Stimulated activated naive CD8-positive, alpha-beta T cell treated with anti-CD3 and anti-CD28 coated beads, Interleukin-15, Interleukin-2, amounts not matched to agents 100 ng/mL and 50 ng/mL, for 24 hours (primary cell): ENCODE data around the gene OR10A6.

ENCODE experiments used
- H3K27ac Mint-ChIP-seq: one replicate; pipeline ENCODE4 v1.8.0; 2021; ENCODE audit warnings: mild to moderate bottlenecking, mixed read lengths
- H3K27me3 Mint-ChIP-seq: one replicate; pipeline ENCODE4 v1.8.0; 2021; ENCODE audit warnings: mixed read lengths
- H3K36me3 Mint-ChIP-seq: one replicate; pipeline ENCODE4 v1.8.0; 2021; ENCODE audit warnings: low read depth, mixed read lengths
- H3K4me1 Mint-ChIP-seq: one replicate; pipeline ENCODE4 v1.8.0; 2021; ENCODE audit warnings: low read depth, mixed read lengths
- H3K4me3 Mint-ChIP-seq: one replicate; pipeline ENCODE4 v1.8.0; 2021; ENCODE audit warnings: mild to moderate bottlenecking, mixed read lengths
- H3K9me3 Mint-ChIP-seq: one replicate; pipeline ENCODE4 v1.8.0; 2021; ENCODE audit warnings: mixed read lengths

The OR10A6 gene

DNA sequence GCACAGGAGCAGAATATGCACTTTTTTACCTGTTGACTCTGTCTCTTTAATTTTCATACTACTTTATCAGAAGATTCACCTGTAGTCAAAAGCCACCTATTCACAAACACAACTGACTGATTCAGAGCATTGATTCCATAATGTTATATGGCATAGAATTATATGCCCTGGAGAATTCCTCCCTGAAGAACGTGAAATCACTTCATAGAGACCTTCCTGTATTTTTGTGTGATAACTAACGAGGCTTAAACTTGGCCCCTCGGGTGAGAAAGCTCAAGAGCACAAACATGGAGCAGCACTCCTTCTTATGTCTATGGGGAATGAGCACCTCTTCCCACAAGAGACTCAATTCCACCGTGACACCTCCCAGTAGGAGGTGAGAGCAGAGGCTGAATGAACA, at the start of gene OR10A6:
TSS of gene OR10A6 (minus strand) at position 101 of the 400 bp plus-strand sequence. CDS start 2,606 bp downstream, outside the sequence.
- no peaks in the 10 kb centered on the region for H3K36me3 Mint-ChIP-seq
- peaks cover 39% of the 10 kb centered on the region for H3K27me3 Mint-ChIP-seq
- H3K4me1 Mint-ChIP-seq, result no peaks in the 10 kb centered on the region
- peaks cover 3% of the 10 kb centered on the region for H3K9me3 Mint-ChIP-seq
- H3K4me3 Mint-ChIP-seq, result no peak within 1 kb of the TSS
- H3K27ac Mint-ChIP-seq, result no peak within 1 kb of the TSS

DNA sequence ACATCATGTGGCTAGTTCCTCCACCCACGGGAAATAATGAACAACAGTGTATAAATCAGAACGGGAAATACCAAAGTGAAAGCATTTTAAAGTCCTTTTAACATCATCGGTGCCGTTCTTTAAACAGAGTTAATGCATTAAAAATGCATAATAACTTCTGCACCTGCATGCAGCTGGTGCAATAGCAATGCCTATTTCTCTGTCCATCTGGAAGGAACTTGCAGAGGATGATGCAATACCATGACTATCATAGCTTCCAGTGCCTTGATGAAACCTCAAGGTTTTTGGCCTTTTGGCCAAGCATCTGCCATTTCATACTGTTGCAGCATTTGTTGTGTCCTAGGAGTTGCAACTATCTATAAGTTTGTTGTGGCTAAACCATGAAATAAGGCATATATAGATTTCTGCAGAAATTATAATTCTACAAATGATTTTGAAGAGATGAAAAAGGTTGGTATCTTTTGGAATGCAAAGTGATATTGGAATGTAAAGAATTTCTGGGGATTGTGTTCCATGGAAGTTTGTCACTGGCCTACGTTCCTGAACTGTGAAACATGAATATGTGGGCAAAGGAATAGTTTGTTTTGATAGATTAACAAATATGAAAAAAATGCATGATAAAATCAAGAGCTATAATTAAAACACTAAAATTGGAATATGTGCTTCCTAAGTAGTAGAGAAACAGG, 46.3 kb upstream of the OR10A6 start:
- no peaks in the 10 kb centered on the region for H3K36me3 Mint-ChIP-seq
- no peak overlapping the region for H3K4me3 Mint-ChIP-seq
- no peak overlapping the region for H3K27ac Mint-ChIP-seq
- H3K9me3 Mint-ChIP-seq, result no peaks in the 10 kb centered on the region
- no peaks in the 10 kb centered on the region for H3K4me1 Mint-ChIP-seq
- peaks cover 3% of the 10 kb centered on the region for H3K27me3 Mint-ChIP-seq

DNA sequence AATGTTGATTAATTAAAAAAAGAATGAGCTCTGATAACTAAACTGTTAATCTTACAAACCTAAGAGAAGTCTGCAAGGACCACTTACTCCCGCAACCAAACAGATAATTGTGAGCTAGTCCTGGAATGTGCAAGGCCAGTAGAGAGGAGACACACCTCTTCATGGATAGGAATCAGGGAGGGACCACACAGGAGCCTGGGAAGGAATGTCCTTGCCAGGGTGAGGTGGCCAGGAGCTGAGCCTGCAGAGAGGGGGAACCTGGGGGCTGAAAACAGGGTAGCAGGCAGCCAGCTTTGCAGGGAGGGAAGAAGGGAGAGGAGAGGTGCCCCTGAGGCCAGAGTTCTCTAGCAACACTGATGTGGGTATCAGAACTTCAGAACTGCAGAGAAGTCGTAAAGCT, 43.6 kb upstream of the OR10A6 start:
- no peaks in the 10 kb centered on the region for H3K36me3 Mint-ChIP-seq
- H3K27me3 Mint-ChIP-seq, result peaks cover 9% of the 10 kb centered on the region
- H3K4me3 Mint-ChIP-seq, result no peak overlapping the region
- no peaks in the 10 kb centered on the region for H3K9me3 Mint-ChIP-seq
- no peak overlapping the region for H3K27ac Mint-ChIP-seq
- H3K4me1 Mint-ChIP-seq, result no peaks in the 10 kb centered on the region

GRCh38 chr11:7973011-7973410, 41.9 kb upstream of the OR10A6 start:
- H3K9me3 Mint-ChIP-seq, result no peaks in the 10 kb centered on the region
- H3K36me3 Mint-ChIP-seq, result no peaks in the 10 kb centered on the region
- H3K27ac Mint-ChIP-seq, result no peak overlapping the region
- H3K4me1 Mint-ChIP-seq, result no peaks in the 10 kb centered on the region
- no peak overlapping the region for H3K4me3 Mint-ChIP-seq
- H3K27me3 Mint-ChIP-seq, result peaks cover 14% of the 10 kb centered on the region

- peaks cover 20% of the 10 kb centered on the region for H3K27me3 Mint-ChIP-seq
- H3K4me3 Mint-ChIP-seq, result no peak overlapping the region
- no peaks in the 10 kb centered on the region for H3K36me3 Mint-ChIP-seq
- no peaks in the 10 kb centered on the region for H3K4me1 Mint-ChIP-seq
- no peak overlapping the region for H3K27ac Mint-ChIP-seq
- no peaks in the 10 kb centered on the region for H3K9me3 Mint-ChIP-seq
Observed at GRCh38 chr11:7971846-7972245, 40.8 kb upstream of the OR10A6 start.

DNA sequence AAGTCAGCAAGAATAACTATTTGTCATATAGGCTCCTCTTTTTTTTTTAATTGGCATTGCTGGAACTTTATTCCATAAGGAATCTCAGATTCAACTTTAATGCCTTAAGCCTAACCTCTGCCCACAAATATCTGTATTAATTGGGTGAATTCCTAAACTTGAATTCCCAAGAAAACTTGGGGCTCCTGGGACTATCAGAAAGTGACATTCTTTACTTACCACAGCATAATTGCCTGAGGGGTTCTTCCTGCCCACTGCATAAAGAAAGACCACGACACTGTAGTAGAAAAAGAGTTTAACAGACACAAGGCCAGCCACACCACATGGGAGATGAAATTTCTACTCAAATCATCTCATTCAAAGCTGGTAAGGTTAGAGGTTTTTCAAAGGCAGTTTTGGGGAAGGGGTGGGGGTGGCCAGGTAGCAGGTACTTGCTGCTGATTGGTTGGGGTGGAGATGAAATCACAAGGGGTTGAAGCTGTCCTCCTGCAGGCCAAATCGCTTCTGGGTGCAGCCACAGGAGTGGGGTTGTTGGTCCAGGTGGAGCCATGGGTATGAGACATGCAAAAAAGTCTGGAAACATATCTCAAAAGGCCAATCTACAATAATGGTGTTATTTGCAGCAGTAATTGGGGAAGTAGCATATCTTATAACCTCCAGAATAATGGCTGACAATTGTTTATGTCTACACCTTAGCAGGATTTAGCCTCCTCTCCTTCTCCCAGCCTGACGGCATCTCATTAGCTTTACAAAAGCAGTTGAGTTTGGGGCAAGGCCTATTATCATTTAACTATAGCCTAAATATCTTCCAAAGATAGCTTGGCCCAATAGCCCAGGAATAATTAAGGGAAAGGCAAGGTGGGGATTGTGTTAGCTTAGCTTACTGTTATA, 38.9 kb upstream of the OR10A6 start:
- Mint-ChIP-seq H3K4me3 (no peak overlapping the region), H3K27ac (no peak overlapping the region), H3K36me3 (no peaks in the 10 kb centered on the region), H3K4me1 (no peaks in the 10 kb centered on the region), H3K27me3 (peaks cover 22% of the 10 kb centered on the region), H3K9me3 (no peaks in the 10 kb centered on the region)

DNA sequence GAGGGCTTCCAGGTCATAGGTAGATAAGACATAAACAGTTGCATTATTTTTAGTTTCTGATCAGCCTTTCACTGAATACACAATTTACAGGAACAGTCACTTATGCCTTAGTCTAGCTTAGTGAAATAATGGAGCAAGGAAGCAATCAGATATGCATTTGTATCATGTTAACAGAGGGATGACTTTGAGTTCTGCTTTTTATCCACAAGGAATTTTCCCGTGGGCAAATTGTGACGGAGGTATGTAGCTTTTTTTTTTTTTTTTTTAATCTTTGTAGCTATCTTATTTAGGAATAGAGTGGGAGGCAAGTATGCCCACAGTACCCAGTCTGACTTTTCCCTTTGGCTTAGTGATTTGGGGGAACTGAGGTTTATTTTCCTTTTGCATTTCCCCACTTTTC, 37.6 kb upstream of the OR10A6 start:
- Mint-ChIP-seq H3K36me3 (no peaks in the 10 kb centered on the region), H3K4me3 (no peak overlapping the region), H3K27me3 (peaks cover 22% of the 10 kb centered on the region)

DNA sequence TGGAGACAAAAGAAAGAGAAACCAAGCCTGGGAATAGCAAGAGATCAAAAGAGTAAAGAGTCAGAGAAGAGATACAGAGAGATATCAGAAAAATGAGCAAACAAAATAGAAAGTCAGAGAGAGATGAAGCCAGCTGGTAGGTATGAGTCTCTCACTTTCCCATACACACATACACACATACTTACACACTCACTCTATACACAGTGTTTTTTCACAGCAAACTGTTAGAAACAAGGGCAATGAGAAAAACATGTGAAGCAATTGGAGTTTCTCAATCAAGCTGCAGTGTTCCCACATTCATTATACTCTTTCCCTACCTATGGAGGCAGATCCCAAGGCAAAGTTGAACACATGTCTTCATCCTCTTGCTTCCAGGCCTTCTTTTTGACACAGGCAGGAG, 36.8 kb upstream of the OR10A6 start:
- no peak overlapping the region for H3K4me3 Mint-ChIP-seq
- H3K4me1 Mint-ChIP-seq, result no peaks in the 10 kb centered on the region
- H3K27ac Mint-ChIP-seq, result no peak overlapping the region
- H3K36me3 Mint-ChIP-seq, result no peaks in the 10 kb centered on the region
- H3K9me3 Mint-ChIP-seq, result no peaks in the 10 kb centered on the region
- peaks cover 22% of the 10 kb centered on the region for H3K27me3 Mint-ChIP-seq

More for the DNA sequence above, 37.6 kb upstream of the OR10A6 start:
- Mint-ChIP-seq H3K4me1 (no peaks in the 10 kb centered on the region), H3K27ac (no peak overlapping the region), H3K9me3 (no peaks in the 10 kb centered on the region)

DNA sequence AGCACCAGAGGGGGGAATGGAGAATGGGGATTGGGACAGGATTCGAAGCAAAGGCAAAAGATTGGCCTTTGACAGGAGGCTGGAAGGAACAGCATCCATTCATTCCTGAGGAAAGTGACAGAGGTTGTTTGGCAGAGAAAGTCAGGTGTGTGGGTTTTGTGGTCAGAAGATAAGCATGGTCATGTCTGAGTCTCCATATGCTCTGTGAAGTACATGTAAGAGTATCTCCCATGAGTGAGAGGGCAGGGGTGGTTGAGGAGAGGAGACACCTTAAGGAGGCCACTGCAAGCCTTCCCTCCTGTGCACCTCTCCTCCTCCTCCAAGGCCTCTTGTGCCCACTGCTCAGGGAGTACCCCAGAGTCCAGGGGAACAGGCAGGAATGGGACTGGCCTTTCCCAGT, 36.0 kb upstream of the OR10A6 start:
- Mint-ChIP-seq H3K4me1 (no peaks in the 10 kb centered on the region), H3K27me3 (peaks cover 16% of the 10 kb centered on the region), H3K9me3 (no peaks in the 10 kb centered on the region), H3K36me3 (no peaks in the 10 kb centered on the region), H3K4me3 (no peak overlapping the region), H3K27ac (no peak overlapping the region)

GRCh38 chr11:7965386-7965785, 34.3 kb upstream of the OR10A6 start, which contains the start of gene NLRP10:
Gene NLRP10, minus strand, starts transcription at chr11:7965447. Its CDS starts 1,952 bp downstream, at chr11:7963495.
- Mint-ChIP-seq H3K4me3 (no peak within 1 kb of the TSS), H3K4me1 (no peaks in the 10 kb centered on the region), H3K27me3 (peaks cover 23% of the 10 kb centered on the region), H3K9me3 (no peaks in the 10 kb centered on the region), H3K36me3 (no peaks in the 10 kb centered on the region), H3K27ac (no peak within 1 kb of the TSS)

DNA sequence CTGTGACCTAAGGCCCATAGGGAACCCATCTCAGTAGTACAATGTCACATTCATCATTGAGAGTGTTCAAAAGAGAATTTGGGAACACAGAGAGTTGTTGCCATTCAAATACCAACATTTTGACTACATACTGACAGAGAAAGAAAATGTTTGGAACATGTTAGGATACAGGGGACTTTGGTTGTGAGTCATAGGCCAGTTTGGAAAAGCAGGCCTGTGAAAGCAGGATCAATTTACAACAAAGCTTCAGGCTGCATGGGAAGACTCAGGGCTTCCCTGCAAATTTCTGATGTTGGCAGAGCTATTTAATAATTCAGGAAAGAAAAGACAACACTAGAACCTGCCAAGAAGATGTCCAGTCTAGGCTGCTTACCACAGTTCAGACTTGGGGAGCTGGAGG, 33.8 kb upstream of the OR10A6 start:
- Mint-ChIP-seq H3K27ac (no peak overlapping the region), H3K4me3 (no peak overlapping the region), H3K4me1 (no peaks in the 10 kb centered on the region), H3K9me3 (no peaks in the 10 kb centered on the region), H3K36me3 (no peaks in the 10 kb centered on the region), H3K27me3 (peaks cover 23% of the 10 kb centered on the region)

DNA sequence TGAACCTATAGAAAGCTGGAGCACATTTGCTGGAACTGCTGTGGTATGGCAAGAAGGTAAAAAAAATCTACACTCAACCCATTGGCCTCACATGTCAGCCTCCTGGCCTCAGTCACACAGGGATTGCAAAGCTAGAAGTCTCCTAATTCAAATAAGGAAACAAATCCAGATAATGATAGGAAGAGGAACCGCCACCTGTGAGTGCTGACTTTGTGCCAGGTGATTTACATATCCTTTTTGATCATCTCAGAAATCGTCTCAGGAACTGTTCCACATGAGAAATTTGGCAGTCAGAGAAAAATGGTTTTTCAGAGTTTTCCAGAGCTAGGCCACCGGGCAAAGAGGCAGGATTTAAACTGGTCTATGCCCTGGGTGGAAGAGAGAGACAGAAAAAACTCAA, 33.2 kb upstream of the OR10A6 start:
- Mint-ChIP-seq H3K27me3 (peaks cover 27% of the 10 kb centered on the region), H3K27ac (no peak overlapping the region), H3K4me3 (no peak overlapping the region), H3K4me1 (no peaks in the 10 kb centered on the region), H3K36me3 (no peaks in the 10 kb centered on the region), H3K9me3 (no peaks in the 10 kb centered on the region)

DNA sequence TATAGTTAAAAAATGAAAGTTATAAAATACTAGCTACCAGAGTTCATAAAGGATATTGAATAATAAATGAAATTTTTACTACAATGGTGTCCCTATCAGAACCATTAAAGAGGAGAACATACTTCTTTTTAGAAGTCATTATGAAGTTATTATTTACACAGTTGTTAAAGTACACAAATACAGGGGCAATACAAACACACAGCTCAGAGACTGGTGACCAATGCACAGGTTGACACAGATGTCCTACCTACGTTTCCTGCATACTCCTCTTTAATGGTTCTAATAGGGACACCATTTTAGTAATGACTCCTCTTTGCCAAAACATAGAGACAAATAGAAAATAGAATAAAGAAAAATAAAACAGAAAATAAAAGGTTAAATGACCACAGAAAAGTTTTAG, 24.1 kb upstream of the OR10A6 start:
- no peaks in the 10 kb centered on the region for H3K4me1 Mint-ChIP-seq
- H3K27me3 Mint-ChIP-seq, result peaks cover 23% of the 10 kb centered on the region
- H3K27ac Mint-ChIP-seq, result no peak overlapping the region
- no peak overlapping the region for H3K4me3 Mint-ChIP-seq
- H3K9me3 Mint-ChIP-seq, result no peaks in the 10 kb centered on the region
- no peaks in the 10 kb centered on the region for H3K36me3 Mint-ChIP-seq

DNA sequence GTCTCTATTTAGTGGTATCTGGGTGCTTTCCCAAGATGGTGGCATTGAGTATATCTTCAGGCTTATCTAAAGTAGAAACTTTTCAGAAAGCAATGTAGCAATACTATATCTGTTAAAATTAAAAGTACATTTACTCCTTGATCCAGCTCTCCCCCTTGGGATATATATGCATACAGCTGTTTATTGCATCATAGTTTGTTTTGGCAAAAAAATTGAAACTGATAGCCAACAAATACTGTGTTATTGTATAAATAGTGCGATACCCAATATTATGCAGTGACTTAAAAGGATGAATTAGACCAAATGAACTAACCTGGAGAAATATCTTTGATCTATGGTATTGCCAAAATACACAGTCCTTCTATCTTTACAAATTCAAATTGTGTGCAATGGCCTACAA, 18.9 kb upstream of the OR10A6 start:
- Mint-ChIP-seq H3K4me1 (no peaks in the 10 kb centered on the region), H3K4me3 (no peak overlapping the region), H3K27me3 (peaks cover 31% of the 10 kb centered on the region), H3K9me3 (no peaks in the 10 kb centered on the region), H3K27ac (no peak overlapping the region), H3K36me3 (no peaks in the 10 kb centered on the region)

- peaks cover 17% of the 10 kb centered on the region for H3K9me3 Mint-ChIP-seq
- H3K27ac Mint-ChIP-seq, result no peak overlapping the region
- no peaks in the 10 kb centered on the region for H3K36me3 Mint-ChIP-seq
- no peaks in the 10 kb centered on the region for H3K4me1 Mint-ChIP-seq
- peaks cover 26% of the 10 kb centered on the region for H3K27me3 Mint-ChIP-seq
- no peak overlapping the region for H3K4me3 Mint-ChIP-seq
Observed at GRCh38 chr11:7944123-7944522, 13.1 kb upstream of the OR10A6 start.
